Endothelial cell of umbilical vein (primary cell): ENCODE data around the gene ANAPC5. TPM values are rescaled to one million over a fixed set of nuclear protein-coding genes. Genes with fewer than 3 reads are reported as not detected.

Experiments used
- BruUV-seq: library from RNA; stranded (reverse); fragments of 400-500 nt; replicated peaks from 2 replicates; lab custom pipeline; 2021; lab: Mats Ljungman, UMichigan
- CTCF ChIA-PET: fragments of 300-600, 350-600 bp; sonication (Branson Sonifier 250); formaldehyde crosslinking; loops from one replicate; lab custom pipeline; 2021; ENCODE audit warnings: antibody characterized with exemption, inconsistent platforms; lab: Charles Lee
- POLR2A ChIA-PET: fragments of 300-600, 350-600 bp; sonication (Branson Sonifier 250); formaldehyde crosslinking; loops from one replicate; lab custom pipeline; 2021; ENCODE audit warnings: antibody characterized with exemption, inconsistent platforms; lab: Charles Lee
- DNase-seq: peaks from one replicate; pipeline ENCODE4 v3.0.0-alpha.2; 2011; ENCODE audit warnings: low read depth, low spot score
- FAIRE-seq: peaks from 2 replicates; lab custom pipeline; 2011; peaks lifted over from hg19 to GRCh38; lab: Jason Lieb, UNC
- H2AFZ ChIP-seq: 2 replicates; pipeline ENCODE4 v1.6.0; 2012; ENCODE audit warnings: low read depth, low read length, control low read depth, inconsistent platforms
- H3K27ac ChIP-seq: 2 replicates; pipeline ENCODE4 v1.5.1; 2011; ENCODE audit warnings: low read depth, mild to moderate bottlenecking, control low read depth, low read length, moderate library complexity; ENCODE audit not compliant: insufficient read depth
- H3K27me3 ChIP-seq, 2 experiments: 2 replicates each; pipeline versions ENCODE4 v1.6.0 to v1.6.1; 2011; ENCODE audit warnings: low read length in 2 of 2, mixed read lengths in 1 of 2; ENCODE audit not compliant: control insufficient read depth in 2 of 2, insufficient read depth in 2 of 2
- H3K36me3 ChIP-seq, 2 experiments: 2 replicates in 1 of 2; 3 replicates in 1 of 2; pipeline ENCODE4 v1.5.1; 2011; ENCODE audit warnings: low read length in 2 of 2, mild to moderate bottlenecking in 1 of 2, moderate library complexity in 1 of 2; ENCODE audit not compliant: control insufficient read depth in 2 of 2, insufficient read depth in 2 of 2; ENCODE audit errors: extremely low read depth in 1 of 2
- H3K4me1 ChIP-seq: 3 replicates; pipeline ENCODE4 v1.5.1; 2011; ENCODE audit warnings: mild to moderate bottlenecking, low read length; ENCODE audit not compliant: control insufficient read depth, insufficient read depth; ENCODE audit errors: extremely low read depth
- H3K4me2 ChIP-seq: 2 replicates; pipeline ENCODE4 v1.6.1; 2011; ENCODE audit warnings: low read length, control low read depth, mixed read lengths; ENCODE audit not compliant: insufficient read depth
- H3K4me3 ChIP-seq, 3 experiments: fragments of 200-600 bp in 1 of 3; sonication (generic), shearing (Covaris generic) in 1 of 3; replicated peaks in 1 of 3; 2 replicates each; pipeline ENCODE4 v1.5.1; 2011 to 2016; ENCODE audit warnings: control low read depth in 3 of 3, low read length in 3 of 3, mild to moderate bottlenecking in 2 of 3, inconsistent platforms in 1 of 3, low read depth in 1 of 3, moderate library complexity in 1 of 3; ENCODE audit not compliant: insufficient read depth in 1 of 3
- H3K79me2 ChIP-seq: 2 replicates; pipeline ENCODE4 v1.6.0; 2012; ENCODE audit warnings: low read length, inconsistent platforms; ENCODE audit not compliant: control insufficient read depth, insufficient read depth
- H3K9ac ChIP-seq: replicated peaks from 2 replicates; pipeline ENCODE3; 2011; ENCODE audit warnings: low read length, control low read depth; ENCODE audit not compliant: insufficient read depth; ENCODE audit errors: extremely low read depth
- H3K9me1 ChIP-seq: replicated peaks from 3 replicates; pipeline ENCODE4 v1.6.0; 2011; ENCODE audit warnings: mild to moderate bottlenecking, low read length; ENCODE audit not compliant: control insufficient read depth, insufficient read depth; ENCODE audit errors: extremely low read depth
- H3K9me3 ChIP-seq: replicated peaks from 2 replicates; pipeline ENCODE4 v1.5.1; 2012; ENCODE audit warnings: low read length, inconsistent platforms; ENCODE audit not compliant: control insufficient read depth, insufficient read depth
- H4K20me1 ChIP-seq: replicated peaks from 2 replicates; pipeline ENCODE3; 2011; ENCODE audit warnings: mild to moderate bottlenecking, low read length; ENCODE audit not compliant: control insufficient read depth, insufficient read depth; ENCODE audit errors: extremely low read depth
- EZH2 ChIP-seq: IDR thresholded peaks from 2 replicates; pipeline ENCODE4 v1.6.1; 2012; ENCODE audit warnings: borderline replicate concordance, low read depth, mild to moderate bottlenecking, moderate library complexity, low read length, inconsistent platforms; ENCODE audit not compliant: severe bottlenecking
- FOS ChIP-seq: IDR thresholded peaks from 2 replicates; pipeline ENCODE4 v1.6.1; 2011; ENCODE audit warnings: mild to moderate bottlenecking, low read length, moderate library complexity, borderline replicate concordance; ENCODE audit not compliant: insufficient read depth
- GATA2 ChIP-seq: IDR thresholded peaks from 2 replicates; pipeline ENCODE4 v1.7.0; 2011; ENCODE audit warnings: low read depth, mild to moderate bottlenecking, moderate library complexity, mixed read lengths, low read length; ENCODE audit not compliant: insufficient read length, insufficient read depth
- JUN ChIP-seq: IDR thresholded peaks from 2 replicates; pipeline ENCODE4 v1.6.1; 2011; ENCODE audit warnings: borderline replicate concordance, low read depth; ENCODE audit not compliant: insufficient read length, insufficient read depth
- MAX ChIP-seq: IDR thresholded peaks from 2 replicates; pipeline ENCODE4 v1.6.1; 2011; ENCODE audit not compliant: insufficient read depth, insufficient read length
- MYC ChIP-seq: IDR thresholded peaks from one replicate; pipeline ENCODE4 v1.6.1; 2011; ENCODE audit warnings: mild to moderate bottlenecking, low read depth, low read length
- POLR2A ChIP-seq: IDR thresholded peaks from 2 replicates; pipeline ENCODE4 v1.6.1; 2012; ENCODE audit warnings: low read depth, mild to moderate bottlenecking, control low read depth, low read length
- POLR2AphosphoS5 ChIP-seq: IDR thresholded peaks from 2 replicates; pipeline ENCODE4 v1.6.1; 2012; ENCODE audit warnings: low read depth, mild to moderate bottlenecking, control low read depth, low read length, moderate library complexity; ENCODE audit not compliant: insufficient read depth
- dilution Hi-C: fragments of 300-500 bp; cut with MboI; formaldehyde crosslinking; loops from one replicate; pipeline ENCODE4 v1.15.0; 2019; ENCODE audit warnings: low sequenced_read_pairs; ENCODE audit not compliant: extremely low pct_ligation_motif_present
- intact Hi-C: fragments of 100-400 bp; cut with micrococcal nuclease; formaldehyde crosslinking; loops from one replicate; pipeline ENCODE4 v1.10.0; 2022
- polyA plus RNA-seq, 4 experiments: library from polyadenylated mRNA; depleted of rRNA in 3 of 4; stranded (reverse) in 3 of 4; unstranded in 1 of 4; fragments of >200 nt; gene quantifications; 2 replicates each; pipeline versions ENCODE4 v1.2.1 to v1.2.3, GENCODE V29; 2011 to 2012; ENCODE audit warnings: missing spikeins in 1 of 4
- total RNA-seq: library from RNA; stranded (reverse); gene quantifications from 2 replicates; pipeline ENCODE4 v1.2.3, GENCODE V29; 2021
- TF ChIP-seq, protein P1 (sequence below), 2 donors: IDR thresholded peaks; 1 replicate in 1 of 2; 2 replicates in 1 of 2; pipeline ENCODE4 v1.5.1; 2011; ENCODE audit warnings: low read length in 2 of 2, mild to moderate bottlenecking in 2 of 2, moderate library complexity in 2 of 2, control low read depth in 1 of 2, inconsistent platforms in 1 of 2, low read depth in 1 of 2; ENCODE audit not compliant: insufficient read depth in 1 of 2; ENCODE audit errors: extremely low read depth in 1 of 2

The ANAPC5 gene
- total and polyA plus RNA-seq, 2 donors (not counting 3 experiments of a cell fraction or from before 2014, with no cell fraction given): 133 to 168 TPM

GRCh38 chr12:121365416-121366062 lies 13.3 kb upstream of the ANAPC5 start:
- Histone ChIP-seq H3K4me3 (no peak overlapping the region), H3K9ac (no peak overlapping the region), H3K4me2 (no peak overlapping the region), H3K27me3 (peaks cover 10 to 18% of the 10 kb centered on the region in 2 experiments), H3K27ac (no peak overlapping the region), H3K36me3 (no peaks in the 10 kb centered on the region), H3K9me1 (no peaks in the 10 kb centered on the region), H2AFZ (no peak overlapping the region), H3K4me1 (no peaks in the 10 kb centered on the region), H3K9me3 (no peaks in the 10 kb centered on the region), H3K79me2 (no peaks in the 10 kb centered on the region), H4K20me1 (no peaks in the 10 kb centered on the region)
- TF ChIP-seq MAX: no peak
- TF ChIP-seq POLR2AphosphoS5: no peak
- TF ChIP-seq, protein P1, sequence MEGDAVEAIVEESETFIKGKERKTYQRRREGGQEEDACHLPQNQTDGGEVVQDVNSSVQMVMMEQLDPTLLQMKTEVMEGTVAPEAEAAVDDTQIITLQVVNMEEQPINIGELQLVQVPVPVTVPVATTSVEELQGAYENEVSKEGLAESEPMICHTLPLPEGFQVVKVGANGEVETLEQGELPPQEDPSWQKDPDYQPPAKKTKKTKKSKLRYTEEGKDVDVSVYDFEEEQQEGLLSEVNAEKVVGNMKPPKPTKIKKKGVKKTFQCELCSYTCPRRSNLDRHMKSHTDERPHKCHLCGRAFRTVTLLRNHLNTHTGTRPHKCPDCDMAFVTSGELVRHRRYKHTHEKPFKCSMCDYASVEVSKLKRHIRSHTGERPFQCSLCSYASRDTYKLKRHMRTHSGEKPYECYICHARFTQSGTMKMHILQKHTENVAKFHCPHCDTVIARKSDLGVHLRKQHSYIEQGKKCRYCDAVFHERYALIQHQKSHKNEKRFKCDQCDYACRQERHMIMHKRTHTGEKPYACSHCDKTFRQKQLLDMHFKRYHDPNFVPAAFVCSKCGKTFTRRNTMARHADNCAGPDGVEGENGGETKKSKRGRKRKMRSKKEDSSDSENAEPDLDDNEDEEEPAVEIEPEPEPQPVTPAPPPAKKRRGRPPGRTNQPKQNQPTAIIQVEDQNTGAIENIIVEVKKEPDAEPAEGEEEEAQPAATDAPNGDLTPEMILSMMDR (IDR thresholded peaks at IDR 0.05; ENCODE audit: extremely low read depth in 1 of 2, insufficient read depth in 1 of 2, low read depth in 1 of 2, low read length in 2 of 2): no peak
- TF ChIP-seq FOS: no peak
- no peak for TF ChIP-seq GATA2
- no peak for TF ChIP-seq MYC
- no peak for TF ChIP-seq EZH2
- TF ChIP-seq JUN: no peak
- no peak for TF ChIP-seq POLR2A
- ChIA-PET CTCF (interaction anchor here (1.4 kb wide), 1 partner anchor 35 kb away, joined by 3 read pairs; no protein-coding TSS in a partner anchor), POLR2A (interaction anchor here (1.0 kb wide), 1 partner anchor 9 kb away, joined by 3 read pairs; no protein-coding TSS in a partner anchor)
- FAIRE-seq: no peak
- no peak for DNase-seq
- BruUV-seq: no TSS peak
- dilution Hi-C loops (no loop called here), intact Hi-C loops (no loop called here)
